GM12878 (cell line): ENCODE results near the gene TBC1D10A. TPM values are rescaled to one million over a fixed set of nuclear protein-coding genes. Genes with fewer than 3 reads are reported as not detected.
A peak's percentile ranks its signal among the peaks of the same experiment; 100 is the strongest.

Experiments used
- ATAC-seq: fragments of 200-7000 bp; cut with Tn5 transposase; 3 replicates; pipeline ENCODE4 v1.9.1; 2020; ENCODE audit warnings: mild to moderate bottlenecking, moderate library complexity
- BruUV-seq: library from RNA; stranded (reverse); fragments of 400-500 nt; replicated peaks from 2 replicates; lab custom pipeline; 2021; lab: Mats Ljungman, UMichigan
- CTCF ChIA-PET: fragments of 300-600 bp; sonication (Branson Sonifier 250); formaldehyde crosslinking; extraction: SDS; loops from one replicate; lab custom pipeline; 2021; ENCODE audit warnings: inconsistent platforms; lab: Yijun Ruan, JAX
- POLR2A ChIA-PET: fragments of 350-600 bp; formaldehyde crosslinking; extraction: SDS; loops from one replicate; lab custom pipeline; 2021; ENCODE audit warnings: inconsistent platforms; lab: Charles Lee
- RAD21 ChIA-PET: fragments of 300-600 bp; sonication (Branson Sonifier 250); formaldehyde crosslinking; loops from one replicate; lab custom pipeline; 2023; ENCODE audit warnings: antibody characterized with exemption; ENCODE audit not compliant: unreplicated experiment; lab: Charles Lee
- SMC1A ChIA-PET: fragments of 300-600 bp; sonication (Branson Sonifier 250); formaldehyde crosslinking; loops from one replicate; lab custom pipeline; 2023; ENCODE audit not compliant: unreplicated experiment, uncharacterized antibody; lab: Charles Lee
- DNase-seq: peaks from one replicate; pipeline ENCODE4 v3.0.0-alpha.2; 2011; ENCODE audit warnings: low read depth, low spot score
- FAIRE-seq: peaks from 3 replicates; lab custom pipeline; 2011; peaks lifted over from hg19 to GRCh38; lab: Jason Lieb, UNC
- H2AFZ ChIP-seq: 2 replicates; pipeline ENCODE4 v1.6.0; 2011; ENCODE audit warnings: low read depth, low read length, control low read depth; ENCODE audit not compliant: control insufficient read depth
- H3K27ac ChIP-seq: 2 replicates; pipeline ENCODE4 v1.5.1; 2011; ENCODE audit warnings: control low read depth; ENCODE audit not compliant: control insufficient read depth, insufficient read depth
- H3K27me3 ChIP-seq, 2 experiments: replicated peaks in 1 of 2; 2 replicates each; pipeline versions ENCODE4 v1.6.0 to v1.6.1; 2011; ENCODE audit warnings: low read length in 1 of 2; ENCODE audit not compliant: control insufficient read depth in 2 of 2, insufficient read depth in 2 of 2
- H3K36me3 ChIP-seq, 2 experiments: 2 replicates each; pipeline ENCODE4 v1.5.1; 2011; ENCODE audit warnings: low read length in 1 of 2; ENCODE audit not compliant: control insufficient read depth in 2 of 2, insufficient read depth in 2 of 2
- H3K4me1 ChIP-seq: 2 replicates; pipeline ENCODE4 v1.6.1; 2011; ENCODE audit warnings: mild to moderate bottlenecking, low read length, moderate library complexity, mixed read lengths; ENCODE audit not compliant: control insufficient read depth, insufficient read depth
- H3K4me2 ChIP-seq: 2 replicates; pipeline ENCODE4 v1.6.0; 2011; ENCODE audit warnings: control low read depth; ENCODE audit not compliant: control insufficient read depth, insufficient read depth
- H3K4me3 ChIP-seq: fragments of 200-600 bp; sonication (generic); 2 replicates; pipeline ENCODE4 v1.5.1; 2016
- H3K79me2 ChIP-seq: 2 replicates; pipeline ENCODE4 v1.6.0; 2011; ENCODE audit warnings: low read length; ENCODE audit not compliant: control insufficient read depth, insufficient read depth
- H3K9ac ChIP-seq: 2 replicates; pipeline ENCODE4 v1.8.0; 2011; ENCODE audit warnings: low read length, control low read depth, mixed read lengths; ENCODE audit not compliant: control insufficient read depth, insufficient read depth
- H3K9me3 ChIP-seq: replicated peaks from 3 replicates; pipeline ENCODE4 v1.5.1; 2011; ENCODE audit warnings: mild to moderate bottlenecking, low read length; ENCODE audit not compliant: control insufficient read depth, insufficient read depth
- H4K20me1 ChIP-seq: 2 replicates; pipeline ENCODE4 v1.6.0; 2011; ENCODE audit not compliant: control insufficient read depth, insufficient read depth
- ATF2 ChIP-seq: IDR thresholded peaks from 2 replicates; pipeline ENCODE4 v1.6.1; 2012; ENCODE audit warnings: low read length, inconsistent platforms
- E2F4 ChIP-seq: IDR thresholded peaks from 2 replicates; pipeline ENCODE4 v1.6.1; 2012; ENCODE audit warnings: low read depth, low read length, improper control_type of control experiment
- E4F1 ChIP-seq: fragments of 450-650 bp; IDR thresholded peaks from 2 replicates; pipeline ENCODE4 v1.6.1; 2018; ENCODE audit warnings: borderline replicate concordance, mild to moderate bottlenecking; ENCODE audit not compliant: partially characterized antibody
- KAT2A ChIP-seq: conservative IDR thresholded peaks from 2 replicates; pipeline ENCODE4 v1.6.1; 2011; ENCODE audit warnings: low read depth, low read length; ENCODE audit not compliant: control insufficient read depth
- MAX ChIP-seq: IDR thresholded peaks from 2 replicates; pipeline ENCODE4 v1.6.1; 2012; ENCODE audit warnings: low read depth, low read length, improper control_type of control experiment
- MEF2A ChIP-seq: IDR thresholded peaks from 2 replicates; pipeline ENCODE4 v1.6.1; 2011; ENCODE audit warnings: low read depth, mild to moderate bottlenecking, low read length, moderate library complexity; ENCODE audit not compliant: insufficient read depth
- PAX5 ChIP-seq: IDR thresholded peaks from 2 replicates; pipeline ENCODE4 v1.6.1; 2011; ENCODE audit warnings: low read depth, low read length, borderline replicate concordance
- PBX3 ChIP-seq: IDR thresholded peaks from 2 replicates; pipeline ENCODE4 v1.6.1; 2011; ENCODE audit warnings: mild to moderate bottlenecking, low read depth, low read length, moderate library complexity; ENCODE audit not compliant: insufficient replicate concordance
- REST ChIP-seq: IDR thresholded peaks from 2 replicates; pipeline ENCODE4 v1.6.1; 2012; ENCODE audit warnings: mild to moderate bottlenecking, low read depth, low read length
- SUPT20H ChIP-seq: IDR thresholded peaks from 2 replicates; pipeline ENCODE4 v1.6.1; 2011; ENCODE audit warnings: low read depth, mild to moderate bottlenecking, low read length, moderate library complexity, borderline replicate concordance; ENCODE audit not compliant: control insufficient read depth
- ZBED1 ChIP-seq: IDR thresholded peaks from 2 replicates; pipeline ENCODE4 v1.6.1; 2016; ENCODE audit warnings: borderline replicate concordance
- WGBS: methylation state at CpG from one replicate; pipeline ENCODE4 v1.1.6; 2016; ENCODE audit warnings: low lambda C conversion rate; ENCODE audit not compliant: insufficient replicate concordance, insufficient coverage; ENCODE audit errors: missing lambda C conversion rate; 5-methylcytosine and 5-hydroxymethylcytosine counted together
- in situ Hi-C: fragments of 300-500 bp; cut with MboI; formaldehyde crosslinking; loops from 9 replicates; pipeline ENCODE4 v1.14.3; 2018; ENCODE audit warnings: mixed read lengths
- intact Hi-C: fragments of 100-400 bp; cut with micrococcal nuclease; formaldehyde crosslinking; loops from one replicate; pipeline ENCODE4 v1.14.2; 2022; ENCODE audit not compliant: unreplicated experiment
- polyA plus RNA-seq, 11 experiments: library from polyadenylated mRNA; depleted of rRNA in 4 of 11; unstranded in 6 of 11; stranded (reverse) in 5 of 11; fragments of >200 nt; fragmentation: Nextera tagmentation in 4 of 11; fragmentation: Illumina TruSeq in 1 of 11; extraction: Ambion mirVana in 4 of 11; extraction: Trizol in 1 of 11; gene quantifications; 1 replicate in 1 of 11; 2 replicates in 10 of 11; pipeline versions ENCODE4 v1.2.1 to v1.2.3, GENCODE V29; 2011 to 2016; ENCODE audit warnings: inconsistent platforms in 2 of 11, missing spikeins in 2 of 11, low read depth in 1 of 11
- total RNA-seq, 4 experiments: library from RNA; depleted of rRNA in 3 of 4; stranded (reverse); fragments of >200 nt in 3 of 4; fragmentation: Illumina TruSeq in 1 of 4; extraction: Trizol in 1 of 4; gene quantifications; 2 replicates each; pipeline versions ENCODE4 v1.2.1 to v1.2.3, GENCODE V29; 2013 to 2021

TBC1D10A gene
- total and polyA plus RNA-seq, 10 of the 15 experiments (the other 5 are each of a cell fraction or from before 2014, with no cell fraction given), result 0.27 to 25.7 (median 15.3) TPM

GRCh38 chr22:30314915-30315314 lies 11.8 kb downstream of the TBC1D10A start:
- POLR2A ChIA-PET, result interaction anchor here (0.8 to 16.1 kb wide), 6 partner anchors 9 to 109 kb away, joined by 3 to 198 read pairs (median 5); partner anchors contain the start of gene TBC1D10A
- peaks cover 61% of the 10 kb centered on the region for H3K4me1 ChIP-seq
- 12% methylated on average over 8 of the region's 8 CpGs for whole genome bisulfite sequencing
- 0 out of 2 replicates have a peak, but pooled peaks cover 4% of the 10 kb centered on the region for H4K20me1 ChIP-seq
- intact Hi-C loops (no loop called here), in situ Hi-C loops (no loop called here)
- H3K4me2 ChIP-seq, result peak overlapping the region; percentile 82
- SMC1A ChIA-PET, result interaction anchor here (0.7 to 4.2 kb wide), 7 partner anchors 9 to 39 kb away, joined by 3 to 36 read pairs (median 6); partner anchors contain the start of genes CASTOR1 and TBC1D10A
- FAIRE-seq (no peak), ATAC-seq (peak; percentile 67), DNase-seq (peak; percentile 66)
- 0 out of 2 replicates have a peak overlapping the region, but pooled peaks have one; percentile 1 for H3K4me3 ChIP-seq
- no TSS peak for BruUV-seq
- peaks cover 0 to 6% of the 10 kb centered on the region in 2 experiments; a peak in 2 of 4 replicates for H3K36me3 ChIP-seq
- peaks cover 56% of the 10 kb centered on the region for H3K79me2 ChIP-seq
- peak overlapping the region; percentile 80 for H3K27ac ChIP-seq
- RAD21 ChIA-PET, result interaction anchor here (1.2 to 4.2 kb wide), 5 partner anchors 9 to 108 kb away, joined by 3 to 23 read pairs (median 5); partner anchors contain the start of genes CASTOR1, CCDC157, SF3A1 and TBC1D10A
- no peaks in the 10 kb centered on the region for H3K9me3 ChIP-seq
- no peaks in the 10 kb centered on the region for H3K27me3 ChIP-seq
- peak overlapping the region; percentile 15; the same call in 1 of the 2 replicates for H2AFZ ChIP-seq
- peak overlapping the region; percentile 41; the same call in 1 of the 2 replicates for H3K9ac ChIP-seq
- CTCF ChIA-PET, result interaction anchor here (0.9 to 18.4 kb wide), 6 partner anchors 8 to 109 kb away, joined by 3 to 177 read pairs (median 11); partner anchors contain the start of genes CASTOR1 and TBC1D10A
- no peak for TF ChIP-seq E2F4
- TF ChIP-seq E4F1, result no peak
- peak; percentile 13; the same call in 1 of the 2 replicates for TF ChIP-seq MEF2A
- no peak for TF ChIP-seq PBX3
- no peak for TF ChIP-seq SUPT20H
- peak; percentile 74; the same call in 1 of the 2 replicates for TF ChIP-seq PAX5
- no peak; the same call in 1 of the 2 replicates for TF ChIP-seq ATF2
- TF ChIP-seq ZBED1, result no peak
- no peak for TF ChIP-seq KAT2A
- TF ChIP-seq REST, result no peak
- no peak for TF ChIP-seq MAX
